Lung (tissue), 12 donors: ENCODE data around the gene LDHD. TPM values are rescaled to one million over a fixed set of nuclear protein-coding genes. Genes with fewer than 3 reads are reported as not detected.

ENCODE experiments used
- ATAC-seq: fragments of 200-7000 bp; cut with Tn5 transposase; one replicate; pipeline ENCODE4 v1.9.1; 2020; ENCODE audit warnings: moderate number of reproducible peaks; ENCODE audit not compliant: insufficient read depth, low FRiP score
- DNase-seq, 3 donors: peaks; one replicate each; pipeline ENCODE4 v3.0.0-alpha.2; 2013 to 2017
- H3K27ac ChIP-seq, 2 donors: one replicate each; pipeline ENCODE4 v1.5.1; 2013; ENCODE audit warnings: mild to moderate bottlenecking in 2 of 2, moderate library complexity in 2 of 2, control low read depth in 1 of 2, inconsistent platforms in 1 of 2, low read depth in 1 of 2, low read length in 1 of 2
- H3K27me3 ChIP-seq, 3 donors: one replicate each; pipeline ENCODE4 v1.5.1; 2013; ENCODE audit warnings: low read length in 2 of 3; ENCODE audit not compliant: control insufficient read depth in 3 of 3, insufficient read depth in 3 of 3
- H3K36me3 ChIP-seq, 4 donors: one replicate each; pipeline ENCODE4 v1.5.1; 2013; ENCODE audit warnings: low read length in 4 of 4, mild to moderate bottlenecking in 1 of 4, moderate library complexity in 1 of 4; ENCODE audit not compliant: control insufficient read depth in 4 of 4, insufficient read depth in 4 of 4
- H3K4me1 ChIP-seq, 5 donors: one replicate each; pipeline ENCODE4 v1.5.1; 2013; ENCODE audit warnings: low read length in 5 of 5, mild to moderate bottlenecking in 2 of 5, moderate library complexity in 1 of 5; ENCODE audit not compliant: control insufficient read depth in 5 of 5, insufficient read depth in 5 of 5
- H3K4me3 ChIP-seq: one replicate; pipeline ENCODE4 v1.5.1; 2013; ENCODE audit warnings: mild to moderate bottlenecking, control low read depth, moderate library complexity
- H3K9ac ChIP-seq, 2 donors: one replicate each; pipeline ENCODE4 v1.5.1; 2013; ENCODE audit warnings: low read length in 2 of 2, control low read depth in 1 of 2; ENCODE audit not compliant: insufficient read depth in 1 of 2
- H3K9me3 ChIP-seq, 4 donors: one replicate each; pipeline ENCODE4 v1.5.1; 2013; ENCODE audit warnings: low read length in 3 of 4, mild to moderate bottlenecking in 1 of 4, moderate library complexity in 1 of 4; ENCODE audit not compliant: control insufficient read depth in 4 of 4, insufficient read depth in 3 of 4
- CTCF ChIP-seq: IDR thresholded peaks from 2 replicates; pipeline ENCODE4 v1.5.1; 2012; ENCODE audit warnings: mild to moderate bottlenecking; ENCODE audit errors: control extremely low read depth, extremely low read depth
- WGBS, 2 donors: extraction: QIAGEN DNeasy Blood & Tissue Kit; methylation state at CpG; one replicate each; pipeline ENCODE4 v1.1.7; 2013; 5-methylcytosine and 5-hydroxymethylcytosine counted together
- polyA plus RNA-seq, 2 donors: library from polyadenylated mRNA; stranded (reverse); fragments of 200-250 nt; gene quantifications; one replicate each; pipeline ENCODE4 v1.2.1, GENCODE V29; 2013
- total RNA-seq, 2 donors: library from RNA; depleted of rRNA in 1 of 2; stranded (reverse); fragments of >200 nt in 1 of 2; gene quantifications; one replicate each; pipeline ENCODE4 v1.2.1, GENCODE V29; 2014 to 2021
- donor health status: control.
- donor health status: control.
- donor health status: Bipolar disorder and iron deficiency.
- donor health status: healthy.
- donor health status: DM: yes; HTN: yes; CAD: no.

Gene LDHD
- total and polyA plus RNA-seq, 4 donors, result 4.3 to 17.0 (median 8.1) TPM

GRCh38 chr16:75143941-75144340, 27.4 kb upstream of the LDHD start:
- Histone ChIP-seq H3K36me3 (no peaks in the 10 kb centered on the region), H3K4me1 (peaks cover 0 to 1% (median 0%) of the 10 kb centered on the region in 5 donors)
- 83 to 90% methylated on average over 6 of the region's 6 CpGs for WGBS, 2 donors

GRCh38 chr16:75139498-75139897, 22.9 kb upstream of the LDHD start:
- ATAC-seq (no peak), DNase-seq (no peak)
- Histone ChIP-seq H3K27me3 (no peaks in the 10 kb centered on the region), H3K27ac (no peak overlapping the region), H3K4me3 (no peak overlapping the region), H3K9ac (no peak overlapping the region), H3K36me3 (no peaks in the 10 kb centered on the region), H3K4me1 (no peaks in the 10 kb centered on the region), H3K9me3 (no peaks in the 10 kb centered on the region)
- no peak for TF ChIP-seq CTCF
- 99 to 100% methylated on average over 5 of the region's 5 CpGs for WGBS, 2 donors

More at GRCh38 chr16:75143941-75144340, 27.4 kb upstream of the LDHD start:
- Histone ChIP-seq H3K4me3 (no peak overlapping the region), H3K9ac (no peak overlapping the region), H3K9me3 (peaks cover 0 to 7% (median 3%) of the 10 kb centered on the region in 4 donors), H3K27ac (no peak overlapping the region), H3K27me3 (no peaks in the 10 kb centered on the region)
- DNase-seq, result no peak
- no peak for TF ChIP-seq CTCF
- no peak for ATAC-seq

GRCh38 chr16:75138636-75139035, 22.1 kb upstream of the LDHD start:
- no peak for TF ChIP-seq CTCF
- Histone ChIP-seq H3K36me3 (no peaks in the 10 kb centered on the region), H3K27ac (no peak overlapping the region), H3K4me3 (no peak overlapping the region), H3K4me1 (no peaks in the 10 kb centered on the region), H3K27me3 (no peaks in the 10 kb centered on the region), H3K9me3 (no peaks in the 10 kb centered on the region), H3K9ac (no peak overlapping the region)
- 55 to 56% methylated on average over 9 of the region's 9 CpGs for WGBS, 2 donors
- ATAC-seq (no peak), DNase-seq (no peak)

GRCh38 chr16:75138233-75138632, 21.7 kb upstream of the LDHD start:
- H3K4me1 ChIP-seq, result no peaks in the 10 kb centered on the region
- H3K9ac ChIP-seq, result no peak overlapping the region
- no peaks in the 10 kb centered on the region for H3K27me3 ChIP-seq
- no peaks in the 10 kb centered on the region for H3K9me3 ChIP-seq
- no peak for DNase-seq
- ATAC-seq, result no peak
- no peak for TF ChIP-seq CTCF
- H3K4me3 ChIP-seq, result no peak overlapping the region
- 60 to 69% methylated on average over 8 of the region's 8 CpGs for WGBS, 2 donors
- H3K36me3 ChIP-seq, result no peaks in the 10 kb centered on the region
- no peak overlapping the region for H3K27ac ChIP-seq
